ENCODE results near the gene ESYT2. TPM values are rescaled to one million over a fixed set of nuclear protein-coding genes. Genes with fewer than 3 reads are reported as not detected.

The ESYT2 gene
- total and polyA plus RNA-seq, 4 donors: 30.6 to 172 (median 108) TPM

- ATAC-seq (ENCODE audit: low FRiP score) (no peak), DNase-seq (no peak)
- WGBS, 2 donors: 77 to 78% methylated on average over 8 of the region's 8 CpGs
- intact Hi-C loops (cut with DNase I): loop anchor here in 1 of 2 donors (5.0 kb wide), 1 partner anchor 37 kb away; no protein-coding TSS in a partner anchor
- Histone ChIP-seq H3K4me3 (ENCODE audit: low read length in 2 of 2) (no peak overlapping the region), H3K9me3 (ENCODE audit: control insufficient read depth, low read length) (no peaks in the 10 kb centered on the region), H3K4me1 (ENCODE audit: control insufficient read depth in 1 of 2, insufficient read depth in 2 of 2, low read length in 2 of 2) (no peaks in the 10 kb centered on the region), H3K27ac (ENCODE audit: low read depth in 1 of 2, low read length in 2 of 2) (peak overlapping the region in 1 of 2 donors; percentile 18), H3K27me3 (ENCODE audit: control insufficient read depth in 1 of 2, insufficient read depth in 2 of 2, low read length in 1 of 2) (no peaks in the 10 kb centered on the region), H3K36me3 (ENCODE audit: control insufficient read depth in 1 of 2, insufficient read depth in 2 of 2, low read length in 1 of 2) (no peaks in the 10 kb centered on the region)
Measured at GRCh38 chr7:158825628-158826289, 3.5 kb downstream of the ESYT2 start.

- WGBS, 2 donors: 21% methylated on average over 4 of the region's 4 CpGs
Measured at GRCh38 chr7:158824028-158824427, 5.3 kb downstream of the ESYT2 start.

GRCh38 chr7:158821171-158822031 is 7.9 kb downstream of the ESYT2 start:
- DNase-seq (no peak), ATAC-seq (ENCODE audit: low FRiP score) (peak; percentile 54)
- Histone ChIP-seq H3K4me1 (ENCODE audit: control insufficient read depth in 1 of 2, insufficient read depth in 2 of 2, low read length in 2 of 2) (peaks cover 2 to 7% of the 10 kb centered on the region in 2 donors), H3K4me3 (ENCODE audit: low read length in 2 of 2) (no peak overlapping the region), H3K9me3 (ENCODE audit: control insufficient read depth, low read length) (no peaks in the 10 kb centered on the region), H3K27me3 (ENCODE audit: control insufficient read depth in 1 of 2, insufficient read depth in 2 of 2, low read length in 1 of 2) (no peaks in the 10 kb centered on the region), H3K36me3 (ENCODE audit: control insufficient read depth in 1 of 2, insufficient read depth in 2 of 2, low read length in 1 of 2) (no peaks in the 10 kb centered on the region), H3K27ac (ENCODE audit: low read depth in 1 of 2, low read length in 2 of 2) (peak overlapping the region in 1 of 2 donors; percentile 62)
- WGBS, 2 donors: 64 to 66% methylated on average over 14 of the region's 14 CpGs
- intact Hi-C loops (cut with DNase I): no loop called here

More at GRCh38 chr7:158824028-158824427, 5.3 kb downstream of the ESYT2 start:
- intact Hi-C loops (cut with DNase I): no loop called here
- Histone ChIP-seq H3K36me3 (ENCODE audit: control insufficient read depth in 1 of 2, insufficient read depth in 2 of 2, low read length in 1 of 2) (no peaks in the 10 kb centered on the region), H3K27me3 (ENCODE audit: control insufficient read depth in 1 of 2, insufficient read depth in 2 of 2, low read length in 1 of 2) (no peaks in the 10 kb centered on the region), H3K4me1 (ENCODE audit: control insufficient read depth in 1 of 2, insufficient read depth in 2 of 2, low read length in 2 of 2) (peaks cover 0 to 2% of the 10 kb centered on the region in 2 donors), H3K9me3 (ENCODE audit: control insufficient read depth, low read length) (no peaks in the 10 kb centered on the region), H3K4me3 (ENCODE audit: low read length in 2 of 2) (no peak overlapping the region), H3K27ac (ENCODE audit: low read depth in 1 of 2, low read length in 2 of 2) (peak overlapping the region in 1 of 2 donors; percentile 52)
- ATAC-seq (ENCODE audit: low FRiP score) (no peak), DNase-seq (no peak)

GRCh38 chr7:158820656-158821055 is 8.7 kb downstream of the ESYT2 start:
- Histone ChIP-seq H3K27me3 (ENCODE audit: control insufficient read depth in 1 of 2, insufficient read depth in 2 of 2, low read length in 1 of 2) (no peaks in the 10 kb centered on the region), H3K4me1 (ENCODE audit: control insufficient read depth in 1 of 2, insufficient read depth in 2 of 2, low read length in 2 of 2) (peaks cover 3 to 7% of the 10 kb centered on the region in 2 donors), H3K9me3 (ENCODE audit: control insufficient read depth, low read length) (no peaks in the 10 kb centered on the region), H3K36me3 (ENCODE audit: control insufficient read depth in 1 of 2, insufficient read depth in 2 of 2, low read length in 1 of 2) (no peaks in the 10 kb centered on the region), H3K27ac (ENCODE audit: low read depth in 1 of 2, low read length in 2 of 2) (peak overlapping the region in 1 of 2 donors; percentile 17), H3K4me3 (ENCODE audit: low read length in 2 of 2) (no peak overlapping the region)
- ATAC-seq (ENCODE audit: low FRiP score) (no peak), DNase-seq (no peak)
- intact Hi-C loops (cut with DNase I): no loop called here
- WGBS, 2 donors: 44 to 49% methylated on average over 3 of the region's 3 CpGs

GRCh38 chr7:158819571-158820203 is 9.6 kb downstream of the ESYT2 start:
- no peak for ATAC-seq (ENCODE audit: low FRiP score)
- no peak for DNase-seq
- 58 to 60% methylated on average over 7 of the region's 7 CpGs for WGBS, 2 donors
- Histone ChIP-seq H3K9me3 (ENCODE audit: control insufficient read depth, low read length) (no peaks in the 10 kb centered on the region), H3K27ac (ENCODE audit: low read depth in 1 of 2, low read length in 2 of 2) (peak overlapping the region in 1 of 2 donors; percentile 50), H3K4me3 (ENCODE audit: low read length in 2 of 2) (no peak overlapping the region), H3K36me3 (ENCODE audit: control insufficient read depth in 1 of 2, insufficient read depth in 2 of 2, low read length in 1 of 2) (no peaks in the 10 kb centered on the region), H3K4me1 (ENCODE audit: control insufficient read depth in 1 of 2, insufficient read depth in 2 of 2, low read length in 2 of 2) (peaks cover 3 to 7% of the 10 kb centered on the region in 2 donors), H3K27me3 (ENCODE audit: control insufficient read depth in 1 of 2, insufficient read depth in 2 of 2, low read length in 1 of 2) (no peaks in the 10 kb centered on the region)
- intact Hi-C loops (cut with DNase I): loop anchor here in 1 of 2 donors (2.0 kb wide), 1 partner anchor 273 kb away; no protein-coding TSS in a partner anchor

- peak overlapping the region; percentile 44 to 94 for H3K27ac ChIP-seq (ENCODE audit: low read depth in 1 of 2, low read length in 2 of 2)
Measured at GRCh38 chr7:158818325-158819213, 10.7 kb downstream of the ESYT2 start.

GRCh38 chr7:158816995-158817394 is 12.3 kb downstream of the ESYT2 start:
- intact Hi-C loops (cut with DNase I): no loop called here

More at GRCh38 chr7:158818325-158819213, 10.7 kb downstream of the ESYT2 start:
- Histone ChIP-seq H3K36me3 (ENCODE audit: control insufficient read depth in 1 of 2, insufficient read depth in 2 of 2, low read length in 1 of 2) (no peaks in the 10 kb centered on the region), H3K9me3 (ENCODE audit: control insufficient read depth, low read length) (no peaks in the 10 kb centered on the region), H3K4me1 (ENCODE audit: control insufficient read depth in 1 of 2, insufficient read depth in 2 of 2, low read length in 2 of 2) (peaks cover 3 to 7% of the 10 kb centered on the region in 2 donors), H3K27me3 (ENCODE audit: control insufficient read depth in 1 of 2, insufficient read depth in 2 of 2, low read length in 1 of 2) (no peaks in the 10 kb centered on the region), H3K4me3 (ENCODE audit: low read length in 2 of 2) (no peak overlapping the region)
- WGBS, 2 donors: 7 to 15% methylated on average over 15 of the region's 15 CpGs
- ATAC-seq (ENCODE audit: low FRiP score): peak; percentile 90
- intact Hi-C loops (cut with DNase I): loop anchor here in 1 of 2 donors (2.0 kb wide), 1 partner anchor 274 kb away; no protein-coding TSS in a partner anchor
- peak; percentile 94 to 96 for DNase-seq

More at GRCh38 chr7:158816995-158817394, 12.3 kb downstream of the ESYT2 start:
- peak overlapping the region; percentile 45 to 78 for H3K27ac ChIP-seq (ENCODE audit: low read depth in 1 of 2, low read length in 2 of 2)
- ATAC-seq (ENCODE audit: low FRiP score): no peak
- H3K27me3 ChIP-seq (ENCODE audit: control insufficient read depth in 1 of 2, insufficient read depth in 2 of 2, low read length in 1 of 2): no peaks in the 10 kb centered on the region
- WGBS, 2 donors: 53 to 56% methylated on average over 2 of the region's 2 CpGs
- H3K4me3 ChIP-seq (ENCODE audit: low read length in 2 of 2): peak overlapping the region in 1 of 2 donors; percentile 10
- peaks cover 5 to 7% of the 10 kb centered on the region in 2 donors for H3K4me1 ChIP-seq (ENCODE audit: control insufficient read depth in 1 of 2, insufficient read depth in 2 of 2, low read length in 2 of 2)
- no peaks in the 10 kb centered on the region for H3K9me3 ChIP-seq (ENCODE audit: control insufficient read depth, low read length)
- no peaks in the 10 kb centered on the region for H3K36me3 ChIP-seq (ENCODE audit: control insufficient read depth in 1 of 2, insufficient read depth in 2 of 2, low read length in 1 of 2)
- DNase-seq: no peak

All from aorta (tissue), 5 donors.